HL-60 (cell line): ENCODE measurements around the gene SLC15A3.

ENCODE experiments used
- GABPA ChIP-seq: IDR thresholded peaks from 2 replicates; pipeline ENCODE4 v1.6.1; 2012; ENCODE audit warnings: low read depth
- POLR2AphosphoS5 ChIP-seq: IDR thresholded peaks from 2 replicates; pipeline ENCODE4 v1.6.1; 2012; ENCODE audit warnings: low read depth
- TF ChIP-seq, protein P1 (sequence below): IDR thresholded peaks from one replicate; pipeline ENCODE4 v1.5.1; 2011; ENCODE audit warnings: low read length, control low read depth, inconsistent platforms; ENCODE audit not compliant: insufficient read depth
- TF ChIP-seq, protein P2 (sequence below): IDR thresholded peaks from 2 replicates; pipeline ENCODE4 v1.6.1; 2012; ENCODE audit warnings: low read depth; ENCODE audit not compliant: insufficient replicate concordance

DNA sequence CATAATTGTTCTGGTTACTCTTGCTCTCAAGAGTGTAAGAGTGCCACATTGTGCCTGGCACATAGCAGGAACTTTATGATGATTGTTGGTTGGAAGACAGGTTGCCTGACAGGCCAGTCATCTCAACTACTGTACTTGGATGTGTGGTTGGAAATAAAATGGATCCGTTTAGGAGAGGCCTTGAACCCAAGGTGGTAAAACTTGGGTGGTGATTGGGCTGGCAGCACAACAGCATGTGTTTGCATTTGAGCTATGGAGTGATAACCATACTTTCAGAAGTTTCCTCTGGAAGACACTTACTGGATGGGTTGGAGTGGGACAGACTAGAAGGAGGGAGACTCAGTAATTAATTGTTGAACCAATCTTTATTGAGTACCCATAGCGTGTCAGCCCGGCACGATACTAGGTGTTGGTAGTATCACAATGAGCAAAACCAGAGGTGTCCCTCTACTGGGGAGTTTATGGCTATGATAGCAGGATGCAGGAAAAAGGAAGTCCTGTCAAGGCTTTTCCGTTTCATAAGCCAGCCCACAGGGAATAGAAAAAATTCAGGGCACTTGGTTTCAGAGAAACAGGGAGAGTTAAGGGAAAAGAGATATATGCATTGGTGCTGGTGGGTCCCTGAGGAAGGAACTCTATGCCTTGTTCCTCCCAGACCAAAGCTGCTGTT is 41.1 kb downstream of the SLC15A3 start:
- TF ChIP-seq, protein P1, sequence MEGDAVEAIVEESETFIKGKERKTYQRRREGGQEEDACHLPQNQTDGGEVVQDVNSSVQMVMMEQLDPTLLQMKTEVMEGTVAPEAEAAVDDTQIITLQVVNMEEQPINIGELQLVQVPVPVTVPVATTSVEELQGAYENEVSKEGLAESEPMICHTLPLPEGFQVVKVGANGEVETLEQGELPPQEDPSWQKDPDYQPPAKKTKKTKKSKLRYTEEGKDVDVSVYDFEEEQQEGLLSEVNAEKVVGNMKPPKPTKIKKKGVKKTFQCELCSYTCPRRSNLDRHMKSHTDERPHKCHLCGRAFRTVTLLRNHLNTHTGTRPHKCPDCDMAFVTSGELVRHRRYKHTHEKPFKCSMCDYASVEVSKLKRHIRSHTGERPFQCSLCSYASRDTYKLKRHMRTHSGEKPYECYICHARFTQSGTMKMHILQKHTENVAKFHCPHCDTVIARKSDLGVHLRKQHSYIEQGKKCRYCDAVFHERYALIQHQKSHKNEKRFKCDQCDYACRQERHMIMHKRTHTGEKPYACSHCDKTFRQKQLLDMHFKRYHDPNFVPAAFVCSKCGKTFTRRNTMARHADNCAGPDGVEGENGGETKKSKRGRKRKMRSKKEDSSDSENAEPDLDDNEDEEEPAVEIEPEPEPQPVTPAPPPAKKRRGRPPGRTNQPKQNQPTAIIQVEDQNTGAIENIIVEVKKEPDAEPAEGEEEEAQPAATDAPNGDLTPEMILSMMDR: no peak
- no peak for TF ChIP-seq POLR2AphosphoS5
- no peak for TF ChIP-seq GABPA
- TF ChIP-seq, protein P2, sequence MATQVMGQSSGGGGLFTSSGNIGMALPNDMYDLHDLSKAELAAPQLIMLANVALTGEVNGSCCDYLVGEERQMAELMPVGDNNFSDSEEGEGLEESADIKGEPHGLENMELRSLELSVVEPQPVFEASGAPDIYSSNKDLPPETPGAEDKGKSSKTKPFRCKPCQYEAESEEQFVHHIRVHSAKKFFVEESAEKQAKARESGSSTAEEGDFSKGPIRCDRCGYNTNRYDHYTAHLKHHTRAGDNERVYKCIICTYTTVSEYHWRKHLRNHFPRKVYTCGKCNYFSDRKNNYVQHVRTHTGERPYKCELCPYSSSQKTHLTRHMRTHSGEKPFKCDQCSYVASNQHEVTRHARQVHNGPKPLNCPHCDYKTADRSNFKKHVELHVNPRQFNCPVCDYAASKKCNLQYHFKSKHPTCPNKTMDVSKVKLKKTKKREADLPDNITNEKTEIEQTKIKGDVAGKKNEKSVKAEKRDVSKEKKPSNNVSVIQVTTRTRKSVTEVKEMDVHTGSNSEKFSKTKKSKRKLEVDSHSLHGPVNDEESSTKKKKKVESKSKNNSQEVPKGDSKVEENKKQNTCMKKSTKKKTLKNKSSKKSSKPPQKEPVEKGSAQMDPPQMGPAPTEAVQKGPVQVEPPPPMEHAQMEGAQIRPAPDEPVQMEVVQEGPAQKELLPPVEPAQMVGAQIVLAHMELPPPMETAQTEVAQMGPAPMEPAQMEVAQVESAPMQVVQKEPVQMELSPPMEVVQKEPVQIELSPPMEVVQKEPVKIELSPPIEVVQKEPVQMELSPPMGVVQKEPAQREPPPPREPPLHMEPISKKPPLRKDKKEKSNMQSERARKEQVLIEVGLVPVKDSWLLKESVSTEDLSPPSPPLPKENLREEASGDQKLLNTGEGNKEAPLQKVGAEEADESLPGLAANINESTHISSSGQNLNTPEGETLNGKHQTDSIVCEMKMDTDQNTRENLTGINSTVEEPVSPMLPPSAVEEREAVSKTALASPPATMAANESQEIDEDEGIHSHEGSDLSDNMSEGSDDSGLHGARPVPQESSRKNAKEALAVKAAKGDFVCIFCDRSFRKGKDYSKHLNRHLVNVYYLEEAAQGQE: no peak
